H9 (cell line): ENCODE data around the gene FAM110A. TPM values are rescaled to one million over a fixed set of nuclear protein-coding genes. Genes with fewer than 3 reads are reported as not detected.
A peak's percentile ranks its signal among the peaks of the same experiment; 100 is the strongest.

Experiments used
- DNase-seq: peaks from one replicate; pipeline ENCODE4 v3.0.0-alpha.2; 2017
- H2AFZ ChIP-seq: one replicate; pipeline ENCODE4 v1.6.1; 2013; ENCODE audit warnings: mild to moderate bottlenecking, low read length, control low read depth, moderate library complexity
- H2AK5ac ChIP-seq: 2 replicates; pipeline ENCODE4 v1.6.1; 2013; ENCODE audit warnings: low read length, control low read depth, mixed read lengths; ENCODE audit not compliant: insufficient read length
- H2BK120ac ChIP-seq: one replicate; pipeline ENCODE4 v1.6.1; 2013; ENCODE audit warnings: low read depth, mild to moderate bottlenecking, low read length, control low read depth, inconsistent platforms; ENCODE audit not compliant: poor library complexity, severe bottlenecking
- H2BK12ac ChIP-seq: 2 replicates; pipeline ENCODE4 v1.6.1; 2013; ENCODE audit warnings: low read length, control low read depth, mixed read lengths, low read depth; ENCODE audit not compliant: insufficient read length
- H2BK15ac ChIP-seq: 2 replicates; pipeline ENCODE4 v1.6.1; 2013; ENCODE audit warnings: low read depth, low read length, control low read depth
- H2BK20ac ChIP-seq: one replicate; pipeline ENCODE4 v1.6.1; 2013; ENCODE audit warnings: low read depth, mild to moderate bottlenecking, low read length, control low read depth, inconsistent platforms; ENCODE audit not compliant: poor library complexity, severe bottlenecking
- H2BK5ac ChIP-seq: 2 replicates; pipeline ENCODE4 v1.6.1; 2013; ENCODE audit warnings: low read length, control low read depth, mixed read lengths; ENCODE audit not compliant: insufficient read length
- H3K14ac ChIP-seq: 2 replicates; pipeline ENCODE4 v1.6.1; 2013; ENCODE audit warnings: low read length, control low read depth; ENCODE audit not compliant: insufficient read depth
- H3K18ac ChIP-seq: 2 replicates; pipeline ENCODE4 v1.6.1; 2013; ENCODE audit warnings: low read depth, mild to moderate bottlenecking, mixed read lengths, low read length, control low read depth; ENCODE audit not compliant: insufficient read length
- H3K23ac ChIP-seq: 2 replicates; pipeline ENCODE4 v1.6.1; 2013; ENCODE audit warnings: low read length, control low read depth, mixed read lengths, low read depth; ENCODE audit not compliant: insufficient read length
- H3K23me2 ChIP-seq: 2 replicates; pipeline ENCODE4 v1.6.1; 2013; ENCODE audit warnings: low read depth, mild to moderate bottlenecking, mixed read lengths, low read length, control low read depth; ENCODE audit not compliant: insufficient read length, poor library complexity, severe bottlenecking
- H3K27ac ChIP-seq: 2 replicates; pipeline ENCODE4 v1.5.1; 2013; ENCODE audit warnings: low read length, control low read depth, mixed read lengths, low read depth; ENCODE audit not compliant: insufficient read length
- H3K27me3 ChIP-seq: 2 replicates; pipeline ENCODE4 v1.6.1; 2013; ENCODE audit warnings: low read length, control low read depth, inconsistent platforms; ENCODE audit not compliant: insufficient read depth
- H3K4ac ChIP-seq: 2 replicates; pipeline ENCODE4 v1.6.1; 2013; ENCODE audit warnings: low read depth, mild to moderate bottlenecking, control low read depth, inconsistent platforms, low read length, moderate library complexity
- H3K4me1 ChIP-seq: 2 replicates; pipeline ENCODE4 v1.6.1; 2013; ENCODE audit warnings: low read length, control low read depth, inconsistent platforms; ENCODE audit not compliant: insufficient read depth
- H3K4me2 ChIP-seq: 2 replicates; pipeline ENCODE4 v1.6.1; 2013; ENCODE audit warnings: low read length, control low read depth, mixed read lengths; ENCODE audit not compliant: insufficient read length, insufficient read depth
- H3K56ac ChIP-seq: 2 replicates; pipeline ENCODE4 v1.6.1; 2013; ENCODE audit warnings: low read depth, mild to moderate bottlenecking, mixed read lengths, low read length, control low read depth; ENCODE audit not compliant: insufficient read length
- H3K79me1 ChIP-seq: 2 replicates; pipeline ENCODE4 v1.6.1; 2013; ENCODE audit warnings: low read depth, mild to moderate bottlenecking, moderate library complexity, low read length, control low read depth, inconsistent platforms; ENCODE audit not compliant: insufficient read depth, poor library complexity, severe bottlenecking
- H3K79me2 ChIP-seq: 2 replicates; pipeline ENCODE4 v1.6.1; 2013; ENCODE audit warnings: low read length, control low read depth, inconsistent platforms; ENCODE audit not compliant: insufficient read depth
- H3K9ac ChIP-seq: 2 replicates; pipeline ENCODE4 v1.6.1; 2013; ENCODE audit warnings: low read length, control low read depth, mixed read lengths; ENCODE audit not compliant: insufficient read length; ENCODE audit errors: extremely low read depth
- H3K9me3 ChIP-seq: one replicate; pipeline ENCODE4 v1.6.1; 2013; ENCODE audit warnings: low read depth, low read length, inconsistent platforms; ENCODE audit not compliant: control insufficient read depth
- H3T11ph ChIP-seq: one replicate; pipeline ENCODE4 v1.6.1; 2013; ENCODE audit warnings: mild to moderate bottlenecking, low read length, control low read depth, inconsistent platforms
- H4K20me1 ChIP-seq: one replicate; pipeline ENCODE4 v1.6.1; 2013; ENCODE audit not compliant: control insufficient read depth, insufficient read length, insufficient read depth
- H4K5ac ChIP-seq: 2 replicates; pipeline ENCODE4 v1.6.1; 2013; ENCODE audit warnings: low read depth, mild to moderate bottlenecking, mixed read lengths, low read length, control low read depth; ENCODE audit not compliant: insufficient read length
- H4K8ac ChIP-seq: replicated peaks from 2 replicates; pipeline ENCODE4 v1.6.1; 2013; ENCODE audit warnings: low read length, control low read depth, mixed read lengths, low read depth; ENCODE audit not compliant: insufficient read length
- H4K91ac ChIP-seq: 2 replicates; pipeline ENCODE4 v1.6.1; 2013; ENCODE audit warnings: low read depth, mild to moderate bottlenecking, moderate library complexity, mixed read lengths, low read length, control low read depth; ENCODE audit not compliant: insufficient read length
- H3K27ac Mint-ChIP-seq, 3 experiments: 2 replicates in 2 of 3; 3 replicates in 1 of 3; pipeline ENCODE4 v1.8.0; 2020 to 2021; ENCODE audit warnings: mixed read lengths in 3 of 3, mild to moderate bottlenecking in 1 of 3, moderate library complexity in 1 of 3
- H3K27me3 Mint-ChIP-seq: 2 replicates; pipeline ENCODE4 v1.8.0; 2021; ENCODE audit warnings: low read depth, mild to moderate bottlenecking, moderate library complexity, mixed read lengths
- H3K36me3 Mint-ChIP-seq, 3 experiments: 2 replicates in 2 of 3; 3 replicates in 1 of 3; pipeline ENCODE4 v1.8.0; 2020 to 2021; ENCODE audit warnings: low read depth in 3 of 3, mixed read lengths in 3 of 3; ENCODE audit not compliant: insufficient read depth in 1 of 3
- H3K4me1 Mint-ChIP-seq, 2 experiments: 2 replicates each; pipeline ENCODE4 v1.8.0; 2020; ENCODE audit warnings: mixed read lengths in 2 of 2
- H3K4me3 Mint-ChIP-seq, 2 experiments: 2 replicates in 1 of 2; 3 replicates in 1 of 2; pipeline ENCODE4 v1.8.0; 2020 to 2021; ENCODE audit warnings: mild to moderate bottlenecking in 2 of 2, mixed read lengths in 2 of 2, moderate library complexity in 1 of 2
- H3K9me3 Mint-ChIP-seq, 2 experiments: 2 replicates in 1 of 2; 3 replicates in 1 of 2; pipeline ENCODE4 v1.8.0; 2020; ENCODE audit warnings: mild to moderate bottlenecking in 2 of 2, mixed read lengths in 2 of 2, moderate library complexity in 1 of 2
- WGBS: extraction: QIAGEN DNeasy Blood & Tissue Kit; methylation state at CpG from one replicate; pipeline ENCODE4 v1.1.7; 2013; ENCODE audit warnings: missing lambda C conversion rate, low lambda C conversion rate, mixed read lengths; ENCODE audit not compliant: insufficient read length; ENCODE audit errors: extremely low coverage; 5-methylcytosine and 5-hydroxymethylcytosine counted together
- total RNA-seq: library from RNA; stranded (reverse); gene quantifications from 2 replicates; pipeline ENCODE4 v1.2.1, GENCODE V29; 2021
- TF ChIP-seq, protein P1 (sequence below): fragments of 200-600 bp; sonication (generic); conservative IDR thresholded peaks from 3 replicates; pipeline ENCODE4 v1.8.0; 2021; ENCODE audit warnings: antibody characterized with exemption, mild to moderate bottlenecking

FAM110A gene
- total RNA-seq, 1 experiment from 2014 or later: 10.3 TPM

DNA sequence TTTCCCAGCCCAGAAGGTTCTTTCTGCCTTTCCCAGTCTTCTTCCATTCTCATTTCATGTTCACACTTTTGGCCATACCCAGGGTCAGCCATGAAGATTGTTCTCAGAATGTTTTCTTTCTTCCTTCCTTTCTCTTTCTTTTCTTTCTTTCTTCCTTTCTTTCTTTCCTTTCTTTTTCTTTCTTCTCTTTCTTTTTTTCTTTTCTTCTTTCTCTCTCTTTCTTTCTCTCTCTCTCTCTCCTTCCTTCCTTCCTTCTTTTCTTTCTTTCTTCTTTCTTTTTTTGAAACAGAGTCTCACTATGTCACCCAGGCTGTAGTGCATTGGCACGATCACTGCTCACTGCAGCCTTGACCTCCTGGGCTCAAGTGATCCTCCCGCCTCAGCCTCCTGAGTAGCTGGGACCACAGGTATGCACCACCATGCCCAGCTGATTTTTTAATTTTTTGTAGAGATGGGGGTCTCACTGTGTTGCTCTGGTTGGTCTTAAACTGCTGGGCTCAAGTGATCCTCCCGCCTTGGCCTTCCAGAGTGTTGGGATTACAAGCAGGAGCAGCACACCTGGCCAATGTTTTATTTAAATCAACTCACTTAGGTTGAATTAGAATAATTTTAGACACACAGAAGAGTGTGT is 13.1 kb upstream of the FAM110A start:
- Histone ChIP-seq H3K4ac (no peak overlapping the region), H3T11ph (no peak overlapping the region), H4K5ac (no peak overlapping the region), H3K4me1 (no peaks in the 10 kb centered on the region), H3K27me3 (no peaks in the 10 kb centered on the region), H3K79me1 (no peaks in the 10 kb centered on the region), H2BK15ac (no peak overlapping the region), H3K18ac (no peak overlapping the region), H3K4me2 (no peak overlapping the region), H3K9me3 (no peaks in the 10 kb centered on the region), H4K20me1 (no peaks in the 10 kb centered on the region), H3K27ac (no peak overlapping the region), H2BK5ac (no peak overlapping the region), H4K8ac (no peak overlapping the region), H2AK5ac (no peak overlapping the region), H2AFZ (no peak overlapping the region), H4K91ac (no peak overlapping the region), H3K56ac (no peak overlapping the region), H2BK20ac (no peak overlapping the region), H3K79me2 (no peaks in the 10 kb centered on the region), H3K9ac (no peak overlapping the region), H3K23ac (no peak overlapping the region), H3K14ac (no peak overlapping the region), H2BK120ac (no peak overlapping the region), H2BK12ac (no peak overlapping the region), H3K23me2 (no peaks in the 10 kb centered on the region)
- Mint-ChIP-seq H3K36me3 (peaks cover 0 to 4% (median 0%) of the 10 kb centered on the region in 3 experiments; a peak in 2 of 7 replicates), H3K9me3 (peaks cover 5 to 12% of the 10 kb centered on the region in 2 experiments; a peak in 4 of 5 replicates), H3K27me3 (no peaks in the 10 kb centered on the region; the same call in none of the 2 replicates), H3K4me3 (no peak overlapping the region), H3K4me1 (peaks cover 3 to 20% of the 10 kb centered on the region in 2 experiments), H3K27ac (peak overlapping the region in 1 of 3 experiments; percentile 67; a peak in 2 of 7 replicates)
- WGBS: no CpG with 5 or more reads among the region's 3 CpGs
- no peak for DNase-seq
- TF ChIP-seq, protein P1, sequence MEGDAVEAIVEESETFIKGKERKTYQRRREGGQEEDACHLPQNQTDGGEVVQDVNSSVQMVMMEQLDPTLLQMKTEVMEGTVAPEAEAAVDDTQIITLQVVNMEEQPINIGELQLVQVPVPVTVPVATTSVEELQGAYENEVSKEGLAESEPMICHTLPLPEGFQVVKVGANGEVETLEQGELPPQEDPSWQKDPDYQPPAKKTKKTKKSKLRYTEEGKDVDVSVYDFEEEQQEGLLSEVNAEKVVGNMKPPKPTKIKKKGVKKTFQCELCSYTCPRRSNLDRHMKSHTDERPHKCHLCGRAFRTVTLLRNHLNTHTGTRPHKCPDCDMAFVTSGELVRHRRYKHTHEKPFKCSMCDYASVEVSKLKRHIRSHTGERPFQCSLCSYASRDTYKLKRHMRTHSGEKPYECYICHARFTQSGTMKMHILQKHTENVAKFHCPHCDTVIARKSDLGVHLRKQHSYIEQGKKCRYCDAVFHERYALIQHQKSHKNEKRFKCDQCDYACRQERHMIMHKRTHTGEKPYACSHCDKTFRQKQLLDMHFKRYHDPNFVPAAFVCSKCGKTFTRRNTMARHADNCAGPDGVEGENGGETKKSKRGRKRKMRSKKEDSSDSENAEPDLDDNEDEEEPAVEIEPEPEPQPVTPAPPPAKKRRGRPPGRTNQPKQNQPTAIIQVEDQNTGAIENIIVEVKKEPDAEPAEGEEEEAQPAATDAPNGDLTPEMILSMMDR: no peak
